MM.1S (cell line): ENCODE data around the gene FOXN1.

Experiments
- EZH2 ChIP-seq: fragments of 300-600 bp; sonication (generic); optimal IDR thresholded peaks from 2 replicates; pipeline ENCODE3; 2017; ENCODE audit warnings: low read depth, mild to moderate bottlenecking, antibody characterized with exemption, low read length, mixed read lengths
- EZH2phosphoT487 ChIP-seq: fragments of 300-600 bp; sonication (generic); IDR thresholded peaks from 2 replicates; pipeline ENCODE4 v1.6.1; 2018; ENCODE audit warnings: antibody characterized with exemption, low read length
- TF ChIP-seq, protein P1 (sequence below): fragments of 300-600 bp; sonication (generic); IDR thresholded peaks from 2 replicates; pipeline ENCODE4 v1.5.1; 2016; ENCODE audit warnings: antibody characterized with exemption, low read length, mixed read lengths

DNA sequence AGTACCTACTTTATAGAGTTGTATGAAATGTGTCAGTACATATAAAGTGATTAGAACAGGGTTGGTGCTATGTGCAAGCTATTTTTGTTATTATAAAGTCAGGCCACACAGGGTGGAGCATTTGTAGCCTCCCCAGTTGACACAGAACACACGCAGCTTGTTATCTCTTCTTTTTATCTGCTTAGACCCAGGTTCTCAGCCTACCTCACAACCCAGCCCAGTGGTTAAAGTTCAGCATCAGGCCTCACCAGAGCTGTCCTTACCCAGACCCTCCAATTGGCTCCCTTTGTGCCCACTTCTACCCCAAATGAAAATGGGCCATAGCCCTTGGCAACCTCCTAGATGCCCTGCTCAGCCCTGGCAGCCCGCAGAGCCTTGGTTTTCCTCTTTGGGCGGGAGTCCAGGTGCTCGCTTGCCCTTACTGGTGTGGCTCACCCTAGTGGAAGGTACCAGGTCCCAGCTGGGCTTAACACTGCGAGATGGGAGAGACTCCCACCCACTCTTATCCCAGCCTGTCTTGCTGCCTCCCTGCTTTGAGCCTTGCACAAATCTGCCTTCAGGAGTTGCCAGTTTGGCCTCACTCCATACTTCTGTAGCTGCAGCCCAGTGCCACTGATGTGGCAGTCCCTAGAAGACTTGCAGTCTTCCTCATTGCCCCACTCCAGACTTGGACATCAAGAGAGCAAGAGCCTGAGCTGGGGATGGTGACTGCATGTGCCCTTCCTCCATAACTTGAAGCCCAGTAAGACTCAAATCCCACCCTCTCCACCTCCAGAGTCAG lies 66.3 kb downstream of the FOXN1 start:
- TF ChIP-seq, protein P1, sequence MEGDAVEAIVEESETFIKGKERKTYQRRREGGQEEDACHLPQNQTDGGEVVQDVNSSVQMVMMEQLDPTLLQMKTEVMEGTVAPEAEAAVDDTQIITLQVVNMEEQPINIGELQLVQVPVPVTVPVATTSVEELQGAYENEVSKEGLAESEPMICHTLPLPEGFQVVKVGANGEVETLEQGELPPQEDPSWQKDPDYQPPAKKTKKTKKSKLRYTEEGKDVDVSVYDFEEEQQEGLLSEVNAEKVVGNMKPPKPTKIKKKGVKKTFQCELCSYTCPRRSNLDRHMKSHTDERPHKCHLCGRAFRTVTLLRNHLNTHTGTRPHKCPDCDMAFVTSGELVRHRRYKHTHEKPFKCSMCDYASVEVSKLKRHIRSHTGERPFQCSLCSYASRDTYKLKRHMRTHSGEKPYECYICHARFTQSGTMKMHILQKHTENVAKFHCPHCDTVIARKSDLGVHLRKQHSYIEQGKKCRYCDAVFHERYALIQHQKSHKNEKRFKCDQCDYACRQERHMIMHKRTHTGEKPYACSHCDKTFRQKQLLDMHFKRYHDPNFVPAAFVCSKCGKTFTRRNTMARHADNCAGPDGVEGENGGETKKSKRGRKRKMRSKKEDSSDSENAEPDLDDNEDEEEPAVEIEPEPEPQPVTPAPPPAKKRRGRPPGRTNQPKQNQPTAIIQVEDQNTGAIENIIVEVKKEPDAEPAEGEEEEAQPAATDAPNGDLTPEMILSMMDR: no peak
- no peak for TF ChIP-seq EZH2
- no peak for TF ChIP-seq EZH2phosphoT487
